HepG2 (cell line): Measurements from ENCODE around the gene PLPPR3. TPM values are rescaled to one million over a fixed set of nuclear protein-coding genes. Genes with fewer than 3 reads are reported as not detected.
A peak's percentile ranks its signal among the peaks of the same experiment; 100 is the strongest.

Experiments used
- ARNT2 ChIP-seq: sonication (generic); formaldehyde crosslinking; IDR thresholded peaks from 2 replicates; pipeline ENCODE4 v1.8.0; 2022; ENCODE audit warnings: mild to moderate bottlenecking, low read depth, missing genetic modification reagents, moderate library complexity
- CREB3 ChIP-seq: sonication (generic); formaldehyde crosslinking; IDR thresholded peaks from 2 replicates; pipeline ENCODE4 v1.5.0; 2020; ENCODE audit warnings: missing genetic modification reagents
- ERF ChIP-seq: IDR thresholded peaks from 2 replicates; pipeline ENCODE4 v1.6.1; 2018; ENCODE audit warnings: missing biosample characterization, missing genetic modification reagents
- HNF4A ChIP-seq: sonication (generic); formaldehyde crosslinking; IDR thresholded peaks from 2 replicates; pipeline ENCODE4 v1.4.0; 2020; ENCODE audit warnings: missing genetic modification reagents
- KDM2A ChIP-seq: sonication (generic); formaldehyde crosslinking; IDR thresholded peaks from 2 replicates; pipeline ENCODE4 v1.4.0; 2020; ENCODE audit warnings: low read depth, missing genetic modification reagents, borderline replicate concordance
- PHF5A ChIP-seq: IDR thresholded peaks from one replicate; pipeline ENCODE4 v1.6.1; 2018; ENCODE audit warnings: low read depth, missing genetic modification reagents; ENCODE audit not compliant: unreplicated experiment
- PRMT3 ChIP-seq: sonication (generic); formaldehyde crosslinking; IDR thresholded peaks from 2 replicates; pipeline ENCODE4 v1.8.1; 2022; ENCODE audit warnings: low read depth, mild to moderate bottlenecking, moderate library complexity, missing genetic modification reagents, borderline replicate concordance
- RARG ChIP-seq: sonication (generic); formaldehyde crosslinking; IDR thresholded peaks from 2 replicates; pipeline ENCODE4 v1.4.0; 2020; ENCODE audit warnings: low read depth, mild to moderate bottlenecking, missing genetic modification reagents
- SALL2 ChIP-seq: sonication (generic); formaldehyde crosslinking; IDR thresholded peaks from 2 replicates; pipeline ENCODE4 v1.8.1; 2023; ENCODE audit warnings: mild to moderate bottlenecking, missing genetic modification reagents, inconsistent platforms
- SNAPC4 ChIP-seq: sonication (generic); formaldehyde crosslinking; IDR thresholded peaks from 2 replicates; pipeline ENCODE4 v1.4.0; 2020; ENCODE audit warnings: mild to moderate bottlenecking, missing genetic modification reagents
- TCF7 ChIP-seq: sonication (generic); IDR thresholded peaks from 2 replicates; pipeline ENCODE4 v1.6.1; 2016; ENCODE audit warnings: antibody characterized with exemption, low read depth
- TEF ChIP-seq: sonication (generic); formaldehyde crosslinking; IDR thresholded peaks from 2 replicates; pipeline ENCODE4 v1.5.0; 2020; ENCODE audit warnings: missing genetic modification reagents
- TOPORS ChIP-seq: sonication (generic); formaldehyde crosslinking; IDR thresholded peaks from 2 replicates; pipeline ENCODE4 v1.8.0; 2023; ENCODE audit warnings: mild to moderate bottlenecking, missing genetic modification reagents
- ZKSCAN1 ChIP-seq: fragments of 150-350 bp; IDR thresholded peaks from 2 replicates; pipeline ENCODE4 v1.6.1; 2014; ENCODE audit warnings: low read length
- ZNF138 ChIP-seq: sonication (generic); formaldehyde crosslinking; IDR thresholded peaks from 2 replicates; pipeline ENCODE4 v1.5.0; 2020; ENCODE audit warnings: mild to moderate bottlenecking, low read depth, missing genetic modification reagents
- ZNF333 ChIP-seq: sonication (generic); formaldehyde crosslinking; IDR thresholded peaks from 2 replicates; pipeline ENCODE4 v1.4.0; 2020; ENCODE audit warnings: mild to moderate bottlenecking, missing genetic modification reagents, borderline replicate concordance
- ZNF33B ChIP-seq: sonication (generic); formaldehyde crosslinking; IDR thresholded peaks from 2 replicates; pipeline ENCODE4 v1.5.1; 2020; ENCODE audit warnings: mild to moderate bottlenecking, missing genetic modification reagents
- ZNF652 ChIP-seq: IDR thresholded peaks from 2 replicates; pipeline ENCODE4 v1.6.1; 2016; ENCODE audit warnings: low read depth, borderline replicate concordance
- ZNF772 ChIP-seq: sonication (generic); formaldehyde crosslinking; IDR thresholded peaks from 2 replicates; pipeline ENCODE4 v1.5.0; 2020; ENCODE audit warnings: mild to moderate bottlenecking, missing genetic modification reagents
- ZNF83 ChIP-seq: sonication (generic); formaldehyde crosslinking; IDR thresholded peaks from 2 replicates; pipeline ENCODE4 v1.4.0; 2020; ENCODE audit warnings: missing genetic modification reagents, mild to moderate bottlenecking, borderline replicate concordance
- ZUFSP ChIP-seq: sonication (generic); formaldehyde crosslinking; IDR thresholded peaks from 2 replicates; pipeline ENCODE4 v1.9.0; 2021; ENCODE audit warnings: missing genetic modification reagents, mild to moderate bottlenecking, borderline replicate concordance
- polyA plus RNA-seq, 8 experiments: library from polyadenylated mRNA; depleted of rRNA in 3 of 8; stranded (reverse) in 7 of 8; unstranded in 1 of 8; fragments of >200 nt; fragmentation: Illumina TruSeq in 4 of 8; extraction: Trizol in 4 of 8; gene quantifications; 2 replicates each; pipeline versions ENCODE4 v1.2.1 to v1.2.3, GENCODE V29; 2011 to 2016; ENCODE audit warnings: low read depth in 4 of 8, missing spikeins in 1 of 8, mixed read lengths in 1 of 8; ENCODE audit not compliant: insufficient read depth in 1 of 8
- total RNA-seq, 5 experiments: library from RNA; depleted of rRNA; stranded (reverse); fragments of >200 nt; fragmentation: Illumina TruSeq; extraction: Trizol; gene quantifications; 2 replicates each; pipeline ENCODE4 v1.2.3, GENCODE V29; 2016; ENCODE audit warnings: low read depth in 1 of 5

PLPPR3 gene
- total and polyA plus RNA-seq, 2 of the 13 experiments (the other 11 are each of a cell fraction or from before 2014, with no cell fraction given) = 0.07 to 0.16 TPM

- TF ChIP-seq PHF5A (CRISPR knock-in tag) (no peak), HNF4A (CRISPR knock-in tag) (peak; percentile 42; the same call in 1 of the 2 replicates), TEF (CRISPR knock-in tag) (peak; percentile 69; the same call in 1 of the 2 replicates), RARG (no peak), ERF (peak; percentile 97), ZNF83 (CRISPR knock-in tag) (no peak), ZNF772 (CRISPR knock-in tag) (peak; percentile 71; the same call in 1 of the 2 replicates), KDM2A (CRISPR knock-in tag) (peak; percentile 75; the same call in 1 of the 2 replicates), CREB3 (peak; percentile 93), ZKSCAN1 (no peak), TCF7 (no peak), SALL2 (CRISPR knock-in tag) (0 out of 2 replicates have a peak, but pooled peaks have one; percentile 37), ZNF138 (CRISPR knock-in tag) (peak; percentile 67; the same call in 1 of the 2 replicates), TOPORS (CRISPR knock-in tag) (0 out of 2 replicates have a peak, but pooled peaks have one; percentile 28), ZNF652 (0 out of 2 replicates have a peak, but pooled peaks have one; percentile 19), ZNF333 (CRISPR knock-in tag) (0 out of 2 replicates have a peak, but pooled peaks have one; percentile 29), ZNF33B (CRISPR knock-in tag) (no peak), ZUFSP (no peak), SNAPC4 (CRISPR knock-in tag) (peak; percentile 57; the same call in 1 of the 2 replicates), ARNT2 (CRISPR knock-in tag) (0 out of 2 replicates have a peak, but pooled peaks have one; percentile 73), PRMT3 (no peak)
Measured at GRCh38 chr19:778910-779653, 42.7 kb downstream of the PLPPR3 start (continued).
